Dendritic cell treated with granulocyte-macrophage colony-stimulating factor and Interleukin-4, amounts not matched to agents 40 ng/mL and 50 ng/mL, for 4 days (primary cell): ENCODE measurements around the gene PRKG1.
"Not testable (repeated sequence)": the region's sequence is repeated elsewhere in the genome, so short reads cannot be mapped to it uniquely, and the experiment has no call there.

Experiments used
- H3K27ac Mint-ChIP-seq: one replicate; pipeline ENCODE4 v1.8.0; 2022; ENCODE audit warnings: mild to moderate bottlenecking, mixed read lengths
- H3K27me3 Mint-ChIP-seq: one replicate; pipeline ENCODE4 v1.8.0; 2022; ENCODE audit warnings: mild to moderate bottlenecking, mixed read lengths
- H3K36me3 Mint-ChIP-seq: one replicate; pipeline ENCODE4 v1.8.0; 2022; ENCODE audit warnings: low read depth, mixed read lengths
- H3K4me1 Mint-ChIP-seq: one replicate; pipeline ENCODE4 v1.8.0; 2022; ENCODE audit warnings: low read depth, mixed read lengths
- H3K4me3 Mint-ChIP-seq: one replicate; pipeline ENCODE4 v1.8.0; 2022; ENCODE audit warnings: mild to moderate bottlenecking, moderate library complexity, mixed read lengths
- H3K9me3 Mint-ChIP-seq: one replicate; pipeline ENCODE4 v1.8.0; 2022; ENCODE audit warnings: mixed read lengths
- intact Hi-C: fragments of 100-400 bp; cut with micrococcal nuclease; formaldehyde crosslinking; loops from one replicate; pipeline ENCODE4 v1.15.0; 2022

PRKG1 gene

GRCh38 chr10:51569467-51569866, 495.2 kb downstream of the PRKG1 start:
- no peak overlapping the region for H3K4me3 Mint-ChIP-seq
- H3K36me3 Mint-ChIP-seq, result no peaks in the 10 kb centered on the region
- no peaks in the 10 kb centered on the region for H3K27me3 Mint-ChIP-seq
- H3K4me1 Mint-ChIP-seq, result no peaks in the 10 kb centered on the region
- intact Hi-C loops, result no loop called here
- no peak overlapping the region for H3K27ac Mint-ChIP-seq
- H3K9me3 Mint-ChIP-seq, result no peaks in the 10 kb centered on the region

- Mint-ChIP-seq H3K27ac (no peak overlapping the region), H3K27me3 (no peaks in the 10 kb centered on the region)
Observed at GRCh38 chr10:51574248-51575048, 500.2 kb downstream of the PRKG1 start.

GRCh38 chr10:51581196-51581595, 506.9 kb downstream of the PRKG1 start:
- H3K36me3 Mint-ChIP-seq, H3K27ac Mint-ChIP-seq, H3K4me3 Mint-ChIP-seq, H3K4me1 Mint-ChIP-seq, intact Hi-C loops, H3K27me3 Mint-ChIP-seq: not testable (repeated sequence)
- peaks cover 14% of the 10 kb centered on the region for H3K9me3 Mint-ChIP-seq

More at GRCh38 chr10:51574248-51575048, 500.2 kb downstream of the PRKG1 start:
- H3K36me3 Mint-ChIP-seq, result no peaks in the 10 kb centered on the region
- H3K4me3 Mint-ChIP-seq, result no peak overlapping the region
- H3K9me3 Mint-ChIP-seq, result no peaks in the 10 kb centered on the region
- intact Hi-C loops, result no loop called here
- no peaks in the 10 kb centered on the region for H3K4me1 Mint-ChIP-seq

GRCh38 chr10:51583976-51584375, 509.7 kb downstream of the PRKG1 start:
- Mint-ChIP-seq H3K36me3 (no peaks in the 10 kb centered on the region), H3K4me3 (no peak overlapping the region), H3K27ac (no peak overlapping the region), H3K27me3 (no peaks in the 10 kb centered on the region), H3K4me1 (no peaks in the 10 kb centered on the region), H3K9me3 (peaks cover 14% of the 10 kb centered on the region)
- intact Hi-C loops, result no loop called here

DNA sequence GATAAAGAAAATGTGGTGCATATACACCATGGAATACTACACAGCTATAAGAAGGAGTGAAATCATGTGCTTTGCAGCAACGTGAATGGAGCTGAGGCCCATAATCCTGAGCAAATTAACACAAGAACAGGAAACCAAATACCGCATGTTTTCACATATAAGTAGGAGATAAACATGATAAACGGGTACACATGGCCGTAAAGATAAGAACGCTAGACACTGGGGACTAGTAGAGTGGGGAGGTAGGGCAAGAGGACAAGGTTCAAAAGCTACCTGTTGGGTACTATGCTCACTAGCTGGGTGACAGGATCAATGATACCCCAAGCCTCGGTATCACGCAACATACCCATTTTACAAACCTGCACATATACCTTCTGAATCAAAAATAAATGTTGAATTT, 511.5 kb downstream of the PRKG1 start:
- Mint-ChIP-seq H3K9me3 (peaks cover 11% of the 10 kb centered on the region), H3K27me3 (no peaks in the 10 kb centered on the region), H3K27ac (no peak overlapping the region), H3K36me3 (no peaks in the 10 kb centered on the region), H3K4me1 (no peaks in the 10 kb centered on the region), H3K4me3 (no peak overlapping the region)
- intact Hi-C loops, result no loop called here

GRCh38 chr10:51588984-51589383, 514.7 kb downstream of the PRKG1 start:
- H3K9me3 Mint-ChIP-seq, result no peaks in the 10 kb centered on the region
- no peak overlapping the region for H3K27ac Mint-ChIP-seq
- no peak overlapping the region for H3K4me3 Mint-ChIP-seq
- no peaks in the 10 kb centered on the region for H3K27me3 Mint-ChIP-seq
- H3K36me3 Mint-ChIP-seq, result no peaks in the 10 kb centered on the region
- H3K4me1 Mint-ChIP-seq, result no peaks in the 10 kb centered on the region
- intact Hi-C loops, result no loop called here

GRCh38 chr10:51590818-51591217, 516.5 kb downstream of the PRKG1 start:
- Mint-ChIP-seq H3K27ac (no peak overlapping the region), H3K4me3 (no peak overlapping the region), H3K4me1 (no peaks in the 10 kb centered on the region), H3K36me3 (no peaks in the 10 kb centered on the region), H3K9me3 (no peaks in the 10 kb centered on the region), H3K27me3 (no peaks in the 10 kb centered on the region)
- intact Hi-C loops, result no loop called here

DNA sequence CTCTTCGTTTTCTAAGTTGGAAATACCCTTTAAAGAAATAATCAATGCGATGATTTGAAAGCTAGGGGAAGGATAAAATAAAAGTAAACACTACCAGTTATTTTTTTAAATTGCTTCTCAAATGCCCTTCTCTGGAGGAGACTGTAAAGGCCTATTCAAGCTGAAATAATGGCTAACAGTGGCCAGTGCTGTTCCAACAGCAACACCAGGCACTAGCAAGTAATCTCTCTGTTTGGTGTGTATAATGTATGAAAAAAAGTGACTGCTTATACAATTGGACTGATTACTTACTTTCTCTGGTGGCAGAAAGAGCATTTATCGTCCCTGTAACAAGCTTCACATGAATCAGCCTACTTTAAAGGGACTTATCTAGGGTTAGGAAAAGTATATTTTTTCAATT, 522.4 kb downstream of the PRKG1 start:
- H3K4me3 Mint-ChIP-seq, result no peak overlapping the region
- intact Hi-C loops, result no loop called here
- H3K27ac Mint-ChIP-seq, result no peak overlapping the region
- H3K27me3 Mint-ChIP-seq, result no peaks in the 10 kb centered on the region
- no peaks in the 10 kb centered on the region for H3K4me1 Mint-ChIP-seq
- H3K36me3 Mint-ChIP-seq, result no peaks in the 10 kb centered on the region
- no peaks in the 10 kb centered on the region for H3K9me3 Mint-ChIP-seq

DNA sequence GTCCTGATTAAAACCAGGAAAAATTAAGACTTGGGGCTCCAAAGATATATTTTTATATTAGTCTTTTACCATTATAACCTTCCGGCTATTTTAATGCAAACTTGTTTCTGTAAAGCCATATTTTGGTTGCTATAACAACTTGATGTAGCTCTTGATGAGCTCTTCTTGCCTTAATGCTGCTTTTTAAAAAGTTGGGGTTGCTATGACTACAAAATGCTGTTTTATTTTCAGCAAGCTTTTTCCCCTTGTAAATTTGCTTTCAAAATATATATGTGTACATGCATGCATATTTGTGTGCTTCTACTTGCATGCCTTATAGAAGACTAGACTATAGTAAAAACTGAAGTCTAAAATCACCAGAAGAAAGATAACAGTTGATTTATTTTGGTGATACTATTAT, 525.4 kb downstream of the PRKG1 start:
- H3K27ac Mint-ChIP-seq, result no peak overlapping the region
- intact Hi-C loops, result no loop called here
- no peaks in the 10 kb centered on the region for H3K4me1 Mint-ChIP-seq
- no peaks in the 10 kb centered on the region for H3K9me3 Mint-ChIP-seq
- H3K36me3 Mint-ChIP-seq, result no peaks in the 10 kb centered on the region
- no peak overlapping the region for H3K4me3 Mint-ChIP-seq
- no peaks in the 10 kb centered on the region for H3K27me3 Mint-ChIP-seq

DNA sequence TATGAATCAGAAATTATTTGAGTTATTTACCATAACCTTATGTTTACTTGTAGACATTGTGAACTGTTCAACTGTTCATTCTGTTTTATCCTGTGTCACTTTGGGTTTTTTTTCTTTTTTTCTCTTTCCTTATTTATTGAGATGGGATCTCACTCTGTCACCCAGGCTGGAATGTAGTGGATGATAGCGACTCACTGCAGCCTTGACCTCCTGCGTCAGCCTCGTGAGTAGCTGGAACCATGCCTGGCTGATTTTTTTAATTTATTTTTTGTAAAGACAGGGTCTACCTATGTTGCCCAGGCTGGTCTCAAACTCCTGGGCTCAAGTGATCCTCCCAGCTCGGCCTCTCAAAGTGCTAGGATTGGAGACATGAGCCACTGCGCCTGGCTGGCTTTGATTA, 528.0 kb downstream of the PRKG1 start:
- intact Hi-C loops, result no loop called here
- Mint-ChIP-seq H3K4me1 (no peaks in the 10 kb centered on the region), H3K36me3 (no peaks in the 10 kb centered on the region)

DNA sequence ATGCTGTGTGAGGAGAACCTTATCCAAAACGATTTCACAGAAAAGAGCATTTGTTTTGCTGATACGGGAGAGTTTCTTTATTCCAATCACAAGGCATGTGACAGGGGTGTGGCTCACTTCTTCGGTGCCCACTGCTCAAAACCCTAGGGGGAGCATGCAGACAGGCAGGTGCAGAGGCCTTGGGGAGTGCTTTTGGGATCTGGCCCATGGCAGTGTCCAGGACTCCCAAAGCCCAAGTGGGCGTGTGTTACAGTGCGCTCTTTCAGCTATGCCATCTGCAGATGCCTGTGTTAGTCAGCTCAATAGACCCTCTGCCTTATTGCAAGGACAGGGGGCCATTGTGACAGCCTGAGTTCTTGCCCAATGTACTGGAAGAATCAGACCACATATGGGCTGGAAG, 530.3 kb downstream of the PRKG1 start:
- peaks cover 5% of the 10 kb centered on the region for H3K9me3 Mint-ChIP-seq
- H3K27ac Mint-ChIP-seq, result no peak overlapping the region
- no peaks in the 10 kb centered on the region for H3K36me3 Mint-ChIP-seq
- intact Hi-C loops, result no loop called here
- H3K4me1 Mint-ChIP-seq, result no peaks in the 10 kb centered on the region
- no peaks in the 10 kb centered on the region for H3K27me3 Mint-ChIP-seq
- no peak overlapping the region for H3K4me3 Mint-ChIP-seq

More for the DNA sequence above, 528.0 kb downstream of the PRKG1 start:
- Mint-ChIP-seq H3K27ac (no peak overlapping the region), H3K27me3 (no peaks in the 10 kb centered on the region), H3K4me3 (no peak overlapping the region), H3K9me3 (no peaks in the 10 kb centered on the region)

GRCh38 chr10:51606825-51607462, 532.7 kb downstream of the PRKG1 start:
- H3K4me3 Mint-ChIP-seq, result no peak overlapping the region
- H3K27ac Mint-ChIP-seq, result no peak overlapping the region
- no peaks in the 10 kb centered on the region for H3K27me3 Mint-ChIP-seq
- intact Hi-C loops, result no loop called here
- H3K36me3 Mint-ChIP-seq, result no peaks in the 10 kb centered on the region
- H3K9me3 Mint-ChIP-seq, result peaks cover 5% of the 10 kb centered on the region
- no peaks in the 10 kb centered on the region for H3K4me1 Mint-ChIP-seq

GRCh38 chr10:51607463-51607835, 533.2 kb downstream of the PRKG1 start:
- H3K9me3 Mint-ChIP-seq, result peaks cover 5% of the 10 kb centered on the region

DNA sequence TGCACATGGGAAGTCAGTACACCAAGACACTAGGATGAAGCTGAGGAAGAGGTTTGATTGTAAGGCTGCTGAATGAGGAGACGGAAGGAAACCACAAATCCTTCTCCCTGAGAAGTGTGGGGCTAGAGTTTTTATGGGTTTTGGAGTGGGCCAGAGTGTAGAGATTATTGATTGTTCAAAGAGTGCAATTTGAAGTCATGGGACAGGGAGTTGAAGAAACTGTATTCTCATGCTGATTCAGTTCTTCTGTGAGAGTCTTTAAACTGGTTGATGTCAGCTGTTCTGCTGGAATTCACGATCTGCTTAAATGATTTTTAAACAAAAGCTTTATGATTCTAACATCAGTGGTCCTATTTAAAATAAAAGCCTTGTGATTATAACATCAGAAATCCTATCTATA, 533.9 kb downstream of the PRKG1 start:
- H3K4me3 Mint-ChIP-seq, result no peak overlapping the region
- no peaks in the 10 kb centered on the region for H3K36me3 Mint-ChIP-seq
- no peaks in the 10 kb centered on the region for H3K4me1 Mint-ChIP-seq
- no peaks in the 10 kb centered on the region for H3K27me3 Mint-ChIP-seq
- intact Hi-C loops, result no loop called here
- H3K9me3 Mint-ChIP-seq, result peaks cover 5% of the 10 kb centered on the region
- H3K27ac Mint-ChIP-seq, result no peak overlapping the region

More at GRCh38 chr10:51607463-51607835, 533.2 kb downstream of the PRKG1 start:
- intact Hi-C loops, result no loop called here
- H3K4me3 Mint-ChIP-seq, result no peak overlapping the region
- H3K4me1 Mint-ChIP-seq, result no peaks in the 10 kb centered on the region
- no peak overlapping the region for H3K27ac Mint-ChIP-seq
- H3K36me3 Mint-ChIP-seq, result no peaks in the 10 kb centered on the region
- H3K27me3 Mint-ChIP-seq, result no peaks in the 10 kb centered on the region
